CD4-positive, alpha-beta T cell treated with Interleukin-15 for 1 hour (primary cell): ENCODE measurements around the gene SRBD1.

Experiments used
- DNase-seq: peaks from one replicate; pipeline ENCODE4 v3.0.0-alpha.2; 2020

SRBD1 gene

GRCh38 chr2:45345331-45346234 is 265.5 kb downstream of the SRBD1 start:
- no peak for DNase-seq

GRCh38 chr2:45344502-45344901 is 266.6 kb downstream of the SRBD1 start:
- no peak for DNase-seq

- no peak for DNase-seq
These were observed 267.0 kb downstream of the SRBD1 start for GRCh38 chr2:45344071-45344470.

GRCh38 chr2:45343251-45344017 is 267.6 kb downstream of the SRBD1 start:
- DNase-seq, result no peak

- DNase-seq, result no peak
These were observed 270.7 kb downstream of the SRBD1 start for GRCh38 chr2:45340318-45340717.

GRCh38 chr2:45339253-45339652 is 271.8 kb downstream of the SRBD1 start:
- no peak for DNase-seq
